Neural progenitor cell (in vitro differentiated cells): ENCODE results near the gene PUSL1. TPM values are rescaled to one million over a fixed set of nuclear protein-coding genes. Genes with fewer than 3 reads are reported as not detected.

Source experiments
- DNase-seq: peaks from one replicate; pipeline ENCODE4 v3.0.0-alpha.2; 2016; ENCODE audit warnings: low spot score
- H2AFZ ChIP-seq: fragments of 200-600 bp; sonication (generic); replicated peaks from 2 replicates; pipeline ENCODE4 v1.6.1; 2016; ENCODE audit warnings: antibody characterized with exemption
- H3F3A ChIP-seq: fragments of 200-600 bp; sonication (generic); 2 replicates; pipeline ENCODE4 v1.6.1; 2016; ENCODE audit warnings: antibody characterized with exemption, low read depth
- H3K27ac ChIP-seq: fragments of 200-600 bp; sonication (generic); 2 replicates; pipeline ENCODE4 v1.5.1; 2016; ENCODE audit warnings: mild to moderate bottlenecking
- H3K27me3 ChIP-seq: fragments of 200-600 bp; sonication (generic); 2 replicates; pipeline ENCODE4 v1.6.1; 2016; ENCODE audit warnings: mild to moderate bottlenecking, moderate library complexity
- H3K36me3 ChIP-seq: fragments of 200-600 bp; sonication (generic); 2 replicates; pipeline ENCODE4 v1.5.1; 2016
- H3K4me1 ChIP-seq: fragments of 200-600 bp; sonication (generic); 2 replicates; pipeline ENCODE4 v1.6.1; 2016; ENCODE audit warnings: mixed run types
- H3K4me2 ChIP-seq: fragments of 200-600 bp; sonication (generic); 2 replicates; pipeline ENCODE4 v1.6.1; 2016
- H3K4me3 ChIP-seq: fragments of 200-600 bp; sonication (generic); 2 replicates; pipeline ENCODE4 v1.5.1; 2016
- H3K79me2 ChIP-seq: fragments of 200-600 bp; sonication (generic); 2 replicates; pipeline ENCODE4 v1.6.1; 2016; ENCODE audit warnings: low read depth
- H3K9ac ChIP-seq: fragments of 200-600 bp; sonication (generic); 2 replicates; pipeline ENCODE4 v1.6.1; 2016
- H3K9me3 ChIP-seq: fragments of 200-600 bp; sonication (generic); 2 replicates; pipeline ENCODE4 v1.5.1; 2016; ENCODE audit warnings: low read depth
- H4K20me1 ChIP-seq: fragments of 200-600 bp; sonication (generic); 2 replicates; pipeline ENCODE4 v1.6.1; 2016; ENCODE audit warnings: low read depth
- H3K27ac Mint-ChIP-seq: 3 replicates; pipeline ENCODE4 v1.8.0; 2021; ENCODE audit warnings: mixed read lengths
- H3K27me3 Mint-ChIP-seq: 2 replicates; pipeline ENCODE4 v1.8.0; 2022; ENCODE audit warnings: low read depth, mild to moderate bottlenecking, inconsistent platforms, moderate library complexity, mixed read lengths; ENCODE audit not compliant: insufficient read depth
- H3K36me3 Mint-ChIP-seq: 3 replicates; pipeline ENCODE4 v1.8.0; 2021; ENCODE audit warnings: mixed read lengths
- H3K4me1 Mint-ChIP-seq: 3 replicates; pipeline ENCODE4 v1.8.0; 2021; ENCODE audit warnings: mixed read lengths
- H3K4me3 Mint-ChIP-seq: 3 replicates; pipeline ENCODE4 v1.8.0; 2021; ENCODE audit warnings: mild to moderate bottlenecking, moderate library complexity, mixed read lengths
- H3K9me3 Mint-ChIP-seq: 3 replicates; pipeline ENCODE4 v1.8.0; 2020; ENCODE audit warnings: mixed read lengths
- CTCF ChIP-seq: fragments of 200-600 bp; sonication (generic); IDR thresholded peaks from 2 replicates; pipeline ENCODE4 v1.5.1; 2017; ENCODE audit warnings: antibody characterized with exemption, mild to moderate bottlenecking
- EZH2 ChIP-seq: fragments of 200-600 bp; sonication (generic); IDR thresholded peaks from 2 replicates; pipeline ENCODE4 v1.6.1; 2017; ENCODE audit warnings: antibody characterized with exemption, mild to moderate bottlenecking, moderate library complexity
- EZH2phosphoT487 ChIP-seq: fragments of 200-600 bp; sonication (generic); IDR thresholded peaks from 2 replicates; pipeline ENCODE4 v1.6.1; 2017; ENCODE audit warnings: antibody characterized with exemption
- total RNA-seq: library from RNA; depleted of rRNA; stranded (reverse); fragments of >200 nt; gene quantifications from 2 replicates; pipeline ENCODE4 v1.2.3, GENCODE V29; 2015; ENCODE audit warnings: low replicate concordance

PUSL1 gene
- total RNA-seq, 1 donor from 2014 or later: 3.7 TPM

DNA sequence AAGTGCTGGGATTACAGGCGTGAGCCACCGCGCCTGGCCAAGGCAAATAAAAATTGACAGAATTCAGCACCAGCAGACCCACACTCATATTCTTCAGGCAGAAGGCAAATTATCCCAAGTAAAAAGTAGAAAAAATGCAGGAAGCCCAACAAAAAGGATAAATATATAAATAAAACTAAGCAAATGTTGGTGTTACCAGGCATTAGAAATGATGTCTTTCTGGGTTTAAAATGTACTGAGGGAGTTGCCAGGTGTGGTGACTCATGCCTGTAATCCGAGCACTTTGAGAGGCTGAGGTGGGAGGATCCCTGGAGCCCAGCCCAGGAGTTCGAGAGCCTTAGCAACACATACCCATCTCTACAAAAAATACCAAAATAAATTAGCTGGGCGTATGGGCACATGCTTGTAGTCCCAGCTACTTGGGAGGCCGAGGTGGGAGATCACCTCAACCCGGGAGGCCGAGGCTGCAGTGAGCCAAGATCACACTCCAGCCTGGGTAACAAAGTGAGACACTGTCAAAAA, 9.8 kb downstream of the PUSL1 start:
- Mint-ChIP-seq H3K36me3 (peaks cover 11% of the 10 kb centered on the region), H3K27me3 (peaks cover 14% of the 10 kb centered on the region), H3K27ac (no peak overlapping the region), H3K9me3 (no peaks in the 10 kb centered on the region), H3K4me3 (no peak overlapping the region), H3K4me1 (peaks cover 12% of the 10 kb centered on the region)
- H3K4me1 ChIP-seq: peaks cover 7% of the 10 kb centered on the region
- no peak overlapping the region for H3K4me2 ChIP-seq
- H3K4me3 ChIP-seq: no peak overlapping the region
- H3K36me3 ChIP-seq: no peaks in the 10 kb centered on the region
- no peaks in the 10 kb centered on the region for H3K9me3 ChIP-seq
- no peak overlapping the region for H2AFZ ChIP-seq
- peaks cover 82% of the 10 kb centered on the region for H4K20me1 ChIP-seq
- DNase-seq: no peak
- no peak overlapping the region for H3K9ac ChIP-seq
- H3K27ac ChIP-seq: no peak overlapping the region
- TF ChIP-seq EZH2 (no peak), EZH2phosphoT487 (no peak)
- H3K79me2 ChIP-seq: peaks cover 70% of the 10 kb centered on the region
- no peaks in the 10 kb centered on the region for H3K27me3 ChIP-seq
- peaks cover 14% of the 10 kb centered on the region for H3F3A ChIP-seq

DNA sequence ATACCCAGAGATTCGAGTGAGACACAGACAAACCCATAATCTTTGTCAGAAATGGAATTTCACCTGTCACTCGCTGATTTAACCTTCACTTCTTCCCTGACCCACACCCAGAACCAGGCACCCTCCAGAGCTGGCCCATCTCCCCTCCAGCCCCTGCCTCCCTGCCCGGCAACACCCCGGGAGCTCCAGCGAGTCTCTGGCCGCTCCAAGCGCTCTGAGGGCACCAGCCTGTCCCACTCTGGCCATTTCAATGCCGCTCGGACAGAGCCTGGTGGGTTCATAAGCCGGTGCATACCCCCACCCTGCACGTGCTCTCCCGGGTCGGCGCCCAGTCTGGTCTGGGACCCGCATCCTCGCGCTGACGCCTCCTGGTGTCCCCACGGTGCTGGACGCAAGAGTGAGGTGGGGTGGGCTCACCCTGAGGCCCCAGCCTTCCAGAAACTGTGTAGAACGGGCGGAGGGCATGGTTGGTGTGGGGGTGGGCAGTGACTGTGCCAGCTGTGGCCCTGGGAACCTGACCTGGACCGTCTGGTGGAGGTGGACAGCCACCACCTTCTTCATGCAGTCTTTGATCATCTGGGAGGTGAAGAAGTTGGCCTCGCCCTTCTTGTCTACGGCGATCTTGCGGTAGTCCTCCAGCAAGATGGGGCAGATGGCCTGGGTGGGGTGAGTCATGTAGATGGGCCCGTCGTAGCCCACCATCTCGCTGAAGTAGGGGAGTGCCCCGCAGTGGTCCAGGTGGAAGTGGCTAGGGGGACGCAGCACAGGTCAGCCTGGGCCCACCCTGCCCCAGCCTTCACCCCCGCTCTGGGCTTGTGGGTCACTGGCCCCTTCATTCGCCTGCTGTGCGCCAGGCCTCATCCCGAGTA, 10.6 kb downstream of the PUSL1 start:
- peaks cover 12% of the 10 kb centered on the region for H3K36me3 Mint-ChIP-seq
- H3K27ac Mint-ChIP-seq: no peak overlapping the region
- peaks cover 76% of the 10 kb centered on the region for H3K79me2 ChIP-seq
- H3F3A ChIP-seq: peaks cover 14% of the 10 kb centered on the region
- H3K4me1 Mint-ChIP-seq: peaks cover 18% of the 10 kb centered on the region
- no peak overlapping the region for H3K4me3 ChIP-seq
- H3K9me3 ChIP-seq: no peaks in the 10 kb centered on the region
- H4K20me1 ChIP-seq: peaks cover 87% of the 10 kb centered on the region
- TF ChIP-seq EZH2 (no peak), EZH2phosphoT487 (no peak), CTCF (no peak)
- no peak overlapping the region for H3K27ac ChIP-seq
- no peak overlapping the region for H3K9ac ChIP-seq
- no peak overlapping the region for H2AFZ ChIP-seq
- peaks cover 14% of the 10 kb centered on the region for H3K27me3 Mint-ChIP-seq
- DNase-seq: no peak
- no peaks in the 10 kb centered on the region for H3K27me3 ChIP-seq
- no peak overlapping the region for H3K4me2 ChIP-seq
- no peaks in the 10 kb centered on the region for H3K9me3 Mint-ChIP-seq
- peaks cover 7% of the 10 kb centered on the region for H3K4me1 ChIP-seq
- no peak overlapping the region for H3K4me3 Mint-ChIP-seq
- no peaks in the 10 kb centered on the region for H3K36me3 ChIP-seq

GRCh38 chr1:1319646-1319941, 11.2 kb downstream of the PUSL1 start:
- Histone ChIP-seq H3K4me3 (no peak overlapping the region), H3K36me3 (no peaks in the 10 kb centered on the region), H3K9me3 (no peaks in the 10 kb centered on the region), H3K27me3 (no peaks in the 10 kb centered on the region), H3K27ac (no peak overlapping the region), H3K9ac (no peak overlapping the region), H4K20me1 (peaks cover 83% of the 10 kb centered on the region), H2AFZ (no peak overlapping the region), H3F3A (peaks cover 14% of the 10 kb centered on the region), H3K4me2 (no peak overlapping the region), H3K4me1 (peaks cover 7% of the 10 kb centered on the region), H3K79me2 (peaks cover 80% of the 10 kb centered on the region)
- Mint-ChIP-seq H3K27ac (no peak overlapping the region), H3K27me3 (peaks cover 14% of the 10 kb centered on the region), H3K36me3 (peaks cover 12% of the 10 kb centered on the region), H3K4me3 (no peak overlapping the region), H3K4me1 (peaks cover 18% of the 10 kb centered on the region), H3K9me3 (no peaks in the 10 kb centered on the region)
- no peak for DNase-seq
- TF ChIP-seq CTCF: no peak
- TF ChIP-seq EZH2phosphoT487: no peak
- no peak for TF ChIP-seq EZH2
